HUES6 (cell line): ENCODE measurements around the gene SMYD4.

Experiments
- H3K27ac ChIP-seq: 2 replicates; pipeline ENCODE4 v1.7.0; 2013; ENCODE audit warnings: low read depth, mild to moderate bottlenecking, low read length, inconsistent platforms
- H3K27me3 ChIP-seq: 2 replicates; pipeline ENCODE4 v1.6.1; 2013; ENCODE audit warnings: low read length; ENCODE audit not compliant: control insufficient read depth, insufficient read depth
- H3K36me3 ChIP-seq: 2 replicates; pipeline ENCODE4 v1.6.1; 2013; ENCODE audit warnings: low read length; ENCODE audit not compliant: control insufficient read depth, insufficient read depth
- H3K4me1 ChIP-seq: 2 replicates; pipeline ENCODE4 v1.6.1; 2013; ENCODE audit warnings: low read length; ENCODE audit not compliant: control insufficient read depth, insufficient read depth
- H3K4me3 ChIP-seq: 2 replicates; pipeline ENCODE4 v1.5.1; 2013; ENCODE audit warnings: low read depth, low read length
- H3K9ac ChIP-seq: one replicate; pipeline ENCODE4 v1.6.1; 2013; ENCODE audit warnings: mild to moderate bottlenecking, low read length
- H3K9me3 ChIP-seq: 2 replicates; pipeline ENCODE4 v1.6.1; 2013; ENCODE audit warnings: low read depth, low read length; ENCODE audit not compliant: control insufficient read depth, insufficient read depth

The SMYD4 gene

GRCh38 chr17:1829592-1830257, at the start of gene SMYD4, which contains the start of gene RPA1:
SMYD4 (minus strand) TSS chr17:1829902; CDS start chr17:1827994, 1,908 bp downstream.
RPA1 (plus strand) TSS chr17:1830005; CDS start chr17:1830094, 89 bp downstream.
- H3K36me3 ChIP-seq = peaks cover 37% of the 10 kb centered on the region
- H3K9me3 ChIP-seq = no peaks in the 10 kb centered on the region
- H3K27ac ChIP-seq = peak within 1 kb of the TSS; percentile 37; the same call in 1 of the 2 replicates
- H3K4me1 ChIP-seq = peaks cover 3% of the 10 kb centered on the region; the same call in 1 of the 2 replicates
- peak within 1 kb of the TSS; percentile 86 for H3K4me3 ChIP-seq
- H3K27me3 ChIP-seq = no peaks in the 10 kb centered on the region
- H3K9ac ChIP-seq = peak within 1 kb of the TSS; percentile 81

- Histone ChIP-seq H3K27ac (no peak overlapping the region), H3K36me3 (peaks cover 90% of the 10 kb centered on the region)
These were observed 48.9 kb upstream of the SMYD4 start for GRCh38 chr17:1878419-1879121.

GRCh38 chr17:1875597-1875996, 45.9 kb upstream of the SMYD4 start:
- H3K4me1 ChIP-seq = no peaks in the 10 kb centered on the region
- no peak overlapping the region for H3K27ac ChIP-seq
- H3K9me3 ChIP-seq = no peaks in the 10 kb centered on the region
- no peaks in the 10 kb centered on the region for H3K27me3 ChIP-seq
- peaks cover 89% of the 10 kb centered on the region for H3K36me3 ChIP-seq
- H3K9ac ChIP-seq = no peak overlapping the region
- no peak overlapping the region for H3K4me3 ChIP-seq

More at GRCh38 chr17:1878419-1879121, 48.9 kb upstream of the SMYD4 start:
- no peak overlapping the region for H3K4me3 ChIP-seq
- no peaks in the 10 kb centered on the region for H3K27me3 ChIP-seq
- H3K4me1 ChIP-seq = no peaks in the 10 kb centered on the region
- H3K9me3 ChIP-seq = no peaks in the 10 kb centered on the region
- H3K9ac ChIP-seq = no peak overlapping the region

- Histone ChIP-seq H3K27me3 (no peaks in the 10 kb centered on the region), H3K4me1 (no peaks in the 10 kb centered on the region), H3K36me3 (peaks cover 74% of the 10 kb centered on the region), H3K27ac (no peak overlapping the region), H3K9me3 (no peaks in the 10 kb centered on the region), H3K4me3 (no peak overlapping the region), H3K9ac (no peak overlapping the region)
These were observed 43.7 kb upstream of the SMYD4 start for GRCh38 chr17:1873418-1873817.

- Histone ChIP-seq H3K9me3 (no peaks in the 10 kb centered on the region), H3K4me3 (no peak overlapping the region), H3K27me3 (no peaks in the 10 kb centered on the region), H3K27ac (no peak overlapping the region), H3K4me1 (no peaks in the 10 kb centered on the region), H3K36me3 (peaks cover 73% of the 10 kb centered on the region), H3K9ac (no peak overlapping the region)
These were observed 43.3 kb upstream of the SMYD4 start for GRCh38 chr17:1872976-1873375.

- Histone ChIP-seq H3K27ac (no peak overlapping the region), H3K4me1 (no peaks in the 10 kb centered on the region), H3K9me3 (no peaks in the 10 kb centered on the region), H3K36me3 (peaks cover 68% of the 10 kb centered on the region), H3K4me3 (no peak overlapping the region), H3K9ac (no peak overlapping the region), H3K27me3 (no peaks in the 10 kb centered on the region)
These were observed 42.6 kb upstream of the SMYD4 start for GRCh38 chr17:1872254-1872653.

GRCh38 chr17:1871756-1872155, 42.1 kb upstream of the SMYD4 start:
- H3K9me3 ChIP-seq = no peaks in the 10 kb centered on the region
- peaks cover 67% of the 10 kb centered on the region for H3K36me3 ChIP-seq
- no peaks in the 10 kb centered on the region for H3K4me1 ChIP-seq
- H3K27ac ChIP-seq = no peak overlapping the region
- H3K27me3 ChIP-seq = no peaks in the 10 kb centered on the region
- no peak overlapping the region for H3K9ac ChIP-seq
- H3K4me3 ChIP-seq = no peak overlapping the region

GRCh38 chr17:1870592-1870991, 40.9 kb upstream of the SMYD4 start:
- Histone ChIP-seq H3K9ac (no peak overlapping the region), H3K27me3 (no peaks in the 10 kb centered on the region), H3K4me1 (no peaks in the 10 kb centered on the region), H3K36me3 (peaks cover 56% of the 10 kb centered on the region), H3K9me3 (no peaks in the 10 kb centered on the region), H3K27ac (no peak overlapping the region), H3K4me3 (no peak overlapping the region)

GRCh38 chr17:1868090-1868489, 38.4 kb upstream of the SMYD4 start:
- Histone ChIP-seq H3K27ac (no peak overlapping the region), H3K9me3 (no peaks in the 10 kb centered on the region), H3K4me3 (no peak overlapping the region), H3K4me1 (no peaks in the 10 kb centered on the region), H3K27me3 (no peaks in the 10 kb centered on the region), H3K36me3 (peaks cover 37% of the 10 kb centered on the region), H3K9ac (no peak overlapping the region)

- Histone ChIP-seq H3K27ac (no peak overlapping the region), H3K4me1 (no peaks in the 10 kb centered on the region), H3K4me3 (no peak overlapping the region), H3K36me3 (peaks cover 30% of the 10 kb centered on the region), H3K27me3 (no peaks in the 10 kb centered on the region), H3K9ac (no peak overlapping the region), H3K9me3 (no peaks in the 10 kb centered on the region)
These were observed 37.6 kb upstream of the SMYD4 start for GRCh38 chr17:1867307-1867706.

GRCh38 chr17:1865252-1866037, 35.7 kb upstream of the SMYD4 start:
- Histone ChIP-seq H3K9ac (no peak overlapping the region), H3K27me3 (no peaks in the 10 kb centered on the region), H3K36me3 (peaks cover 26% of the 10 kb centered on the region), H3K27ac (no peak overlapping the region), H3K9me3 (no peaks in the 10 kb centered on the region), H3K4me1 (no peaks in the 10 kb centered on the region), H3K4me3 (no peak overlapping the region)
